ENCODE results near the gene NDUFS5. TPM values are rescaled to one million over a fixed set of nuclear protein-coding genes. Genes with fewer than 3 reads are reported as not detected.

Gene NDUFS5
- 754 and 1,307 TPM in 2 replicates for total RNA-seq

GRCh38 chr1:39026051-39026865 is at the start of gene NDUFS5:
TSS of gene NDUFS5 (plus strand) at chr1:39026350. CDS start at chr1:39028725, 2,375 bp downstream.

GRCh38 chr1:38990738-38991637 is 35.2 kb upstream of the NDUFS5 start, which contains the start of gene AKIRIN1:
TSS of gene AKIRIN1 (plus strand) at chr1:38991276. CDS start at chr1:38991381, 105 bp downstream.

Other genes with a start within 250 kb of the NDUFS5 start
- 9.7 and 18.1 TPM in 2 replicates for gene RRAGC, start 166.6 kb upstream of the NDUFS5 start, total RNA-seq
- 19.5 and 28.0 TPM in 2 replicates for gene MYCBP, start 153.0 kb upstream of the NDUFS5 start, total RNA-seq
- gene GJA9, start 144.8 kb upstream of the NDUFS5 start, total RNA-seq, result not detected in 2 replicates
- 0.15 TPM in 1 of 2 replicates, not detected in the other for gene RHBDL2, start 84.5 kb upstream of the NDUFS5 start, total RNA-seq
- gene AKIRIN1, start 35.1 kb upstream of the NDUFS5 start, total RNA-seq, result 39.2 and 40.6 TPM in 2 replicates
- gene MACF1, start 178.3 kb downstream of the NDUFS5 start, total RNA-seq, result 444 and 492 TPM in 2 replicates